HepG2 (cell line): ENCODE measurements around the gene PAIP2. TPM values are rescaled to one million over a fixed set of nuclear protein-coding genes. Genes with fewer than 3 reads are reported as not detected.

Experiments used
- FOXA3 ChIP-seq: IDR thresholded peaks from 2 replicates; pipeline ENCODE4 v1.6.1; 2016; ENCODE audit warnings: missing genetic modification reagents, missing compliant biosample characterization
- FOXM1 ChIP-seq: sonication (generic); formaldehyde crosslinking; IDR thresholded peaks from 2 replicates; pipeline ENCODE4 v1.5.0; 2020; ENCODE audit warnings: missing genetic modification reagents
- GTF2F1 ChIP-seq: fragments of 150-350 bp; IDR thresholded peaks from 2 replicates; pipeline ENCODE4 v1.6.1; 2014; ENCODE audit warnings: low read length
- MYNN ChIP-seq: sonication (generic); formaldehyde crosslinking; IDR thresholded peaks from 2 replicates; pipeline ENCODE4 v1.4.0; 2020; ENCODE audit warnings: mild to moderate bottlenecking, low read depth, missing genetic modification reagents
- NCOA2 ChIP-seq: sonication (generic); formaldehyde crosslinking; IDR thresholded peaks from 2 replicates; pipeline ENCODE4 v1.8.0; 2022; ENCODE audit warnings: inconsistent platforms
- NR2F2 ChIP-seq: IDR thresholded peaks from 2 replicates; pipeline ENCODE4 v1.6.1; 2012; ENCODE audit warnings: low read depth, inconsistent platforms, borderline replicate concordance
- NRL ChIP-seq: sonication (generic); formaldehyde crosslinking; IDR thresholded peaks from 2 replicates; pipeline ENCODE4 v1.5.0; 2020; ENCODE audit warnings: missing genetic modification reagents, mild to moderate bottlenecking, moderate library complexity, borderline replicate concordance
- TCF7L2 ChIP-seq: IDR thresholded peaks from 2 replicates; pipeline ENCODE4 v1.6.1; 2011; ENCODE audit warnings: mild to moderate bottlenecking, low read depth, low read length, moderate library complexity
- XRCC5 ChIP-seq: fragments of 200-400 bp; formaldehyde crosslinking; optimal IDR thresholded peaks from 2 replicates; pipeline ENCODE3; 2017; ENCODE audit warnings: mild to moderate bottlenecking, low read length
- ZBTB21 ChIP-seq: sonication (generic); formaldehyde crosslinking; IDR thresholded peaks from 2 replicates; pipeline ENCODE4 v1.4.0; 2020; ENCODE audit warnings: missing genetic modification reagents
- ZFP36 ChIP-seq: fragments of 150-350 bp; IDR thresholded peaks from 2 replicates; pipeline ENCODE4 v1.6.1; 2018; ENCODE audit warnings: borderline replicate concordance, low read length, low read depth; ENCODE audit not compliant: partially characterized antibody
- ZNF546 ChIP-seq: sonication (generic); formaldehyde crosslinking; conservative IDR thresholded peaks from 2 replicates; pipeline ENCODE4 v1.8.1; 2023; ENCODE audit warnings: mild to moderate bottlenecking, missing genetic modification reagents
- ZNF746 ChIP-seq: sonication (generic); formaldehyde crosslinking; IDR thresholded peaks from 2 replicates; pipeline ENCODE4 v1.8.0; 2022; ENCODE audit warnings: mild to moderate bottlenecking, missing genetic modification reagents
- ZSCAN31 ChIP-seq: sonication (generic); formaldehyde crosslinking; IDR thresholded peaks from 2 replicates; pipeline ENCODE4 v1.5.0; 2020; ENCODE audit warnings: low read depth, mild to moderate bottlenecking, missing genetic modification reagents
- polyA plus RNA-seq, 8 experiments: library from polyadenylated mRNA; depleted of rRNA in 3 of 8; stranded (reverse) in 7 of 8; unstranded in 1 of 8; fragments of >200 nt; fragmentation: Illumina TruSeq in 4 of 8; extraction: Trizol in 4 of 8; gene quantifications; 2 replicates each; pipeline versions ENCODE4 v1.2.1 to v1.2.3, GENCODE V29; 2011 to 2016; ENCODE audit warnings: low read depth in 4 of 8, missing spikeins in 1 of 8, mixed read lengths in 1 of 8; ENCODE audit not compliant: insufficient read depth in 1 of 8
- total RNA-seq, 5 experiments: library from RNA; depleted of rRNA; stranded (reverse); fragments of >200 nt; fragmentation: Illumina TruSeq; extraction: Trizol; gene quantifications; 2 replicates each; pipeline ENCODE4 v1.2.3, GENCODE V29; 2016; ENCODE audit warnings: low read depth in 1 of 5
- TF ChIP-seq, protein P1 (sequence below), 2 experiments: sonication (generic) in 1 of 2; formaldehyde crosslinking in 1 of 2; IDR thresholded peaks; 2 replicates each; pipeline versions ENCODE4 v1.6.1 to v1.9.0; 2014 to 2022; ENCODE audit warnings: antibody characterized with exemption in 1 of 2, borderline replicate concordance in 1 of 2, inconsistent platforms in 1 of 2, low read depth in 1 of 2, missing genetic modification reagents in 1 of 2
- TF ChIP-seq, protein P2 (sequence below): conservative IDR thresholded peaks from 2 replicates; pipeline ENCODE4 v1.6.1; 2018; ENCODE audit warnings: missing genetic modification reagents
- TF ChIP-seq, protein P3 (sequence below): sonication (generic); formaldehyde crosslinking; IDR thresholded peaks from 2 replicates; pipeline ENCODE4 v1.4.0; 2020; ENCODE audit warnings: missing genetic modification reagents; ENCODE audit errors: not compliant biosample characterization
- TF ChIP-seq, protein P4 (sequence below): sonication (generic); formaldehyde crosslinking; IDR thresholded peaks from 2 replicates; pipeline ENCODE4 v1.8.0; 2022; ENCODE audit warnings: missing genetic modification reagents, mild to moderate bottlenecking, borderline replicate concordance
- TF ChIP-seq, protein P5 (sequence below): sonication (generic); formaldehyde crosslinking; IDR thresholded peaks from 2 replicates; pipeline ENCODE4 v1.4.0; 2020; ENCODE audit warnings: low read depth, mild to moderate bottlenecking, missing genetic modification reagents

The PAIP2 gene
- total and polyA plus RNA-seq, 2 of the 13 experiments (the other 11 are each of a cell fraction or from before 2014, with no cell fraction given), result 61.5 to 76.3 TPM

DNA sequence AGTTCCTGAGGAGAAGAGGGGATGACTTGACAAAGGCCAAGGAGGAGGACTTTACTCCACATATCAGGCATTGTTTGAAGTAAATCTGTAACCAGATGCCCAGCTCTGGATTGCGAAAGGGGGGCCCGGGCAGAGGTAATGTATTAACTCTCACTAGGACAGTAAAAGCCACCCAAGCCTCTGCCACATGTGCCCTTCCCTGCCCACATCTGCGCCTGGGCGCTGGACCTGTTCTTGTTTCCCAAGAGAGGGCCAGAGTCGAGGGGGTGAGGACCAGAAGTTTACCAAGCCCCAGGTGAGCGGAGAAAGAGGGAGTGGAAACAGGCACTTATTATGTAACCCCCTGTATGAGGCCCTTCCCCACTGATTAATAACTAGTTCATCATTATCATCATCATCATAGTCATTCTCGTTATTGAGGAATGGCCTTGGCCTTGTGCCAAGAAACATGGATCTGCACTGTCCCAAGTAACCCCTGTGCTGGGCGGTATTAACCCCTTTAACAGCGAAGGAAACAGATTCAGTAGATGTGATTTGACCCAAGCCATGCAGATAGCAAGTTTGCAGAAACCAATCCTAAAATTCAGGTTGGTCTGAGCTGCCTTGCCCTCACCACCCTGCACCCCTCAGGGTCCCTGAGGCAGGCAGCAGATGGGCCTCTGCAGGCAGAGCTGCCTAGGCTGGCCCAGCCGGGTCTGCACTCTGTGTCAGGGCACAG, 41.8 kb downstream of the PAIP2 start, which contains the start of gene SLC23A1 (continued):
- TF ChIP-seq, protein P1, sequence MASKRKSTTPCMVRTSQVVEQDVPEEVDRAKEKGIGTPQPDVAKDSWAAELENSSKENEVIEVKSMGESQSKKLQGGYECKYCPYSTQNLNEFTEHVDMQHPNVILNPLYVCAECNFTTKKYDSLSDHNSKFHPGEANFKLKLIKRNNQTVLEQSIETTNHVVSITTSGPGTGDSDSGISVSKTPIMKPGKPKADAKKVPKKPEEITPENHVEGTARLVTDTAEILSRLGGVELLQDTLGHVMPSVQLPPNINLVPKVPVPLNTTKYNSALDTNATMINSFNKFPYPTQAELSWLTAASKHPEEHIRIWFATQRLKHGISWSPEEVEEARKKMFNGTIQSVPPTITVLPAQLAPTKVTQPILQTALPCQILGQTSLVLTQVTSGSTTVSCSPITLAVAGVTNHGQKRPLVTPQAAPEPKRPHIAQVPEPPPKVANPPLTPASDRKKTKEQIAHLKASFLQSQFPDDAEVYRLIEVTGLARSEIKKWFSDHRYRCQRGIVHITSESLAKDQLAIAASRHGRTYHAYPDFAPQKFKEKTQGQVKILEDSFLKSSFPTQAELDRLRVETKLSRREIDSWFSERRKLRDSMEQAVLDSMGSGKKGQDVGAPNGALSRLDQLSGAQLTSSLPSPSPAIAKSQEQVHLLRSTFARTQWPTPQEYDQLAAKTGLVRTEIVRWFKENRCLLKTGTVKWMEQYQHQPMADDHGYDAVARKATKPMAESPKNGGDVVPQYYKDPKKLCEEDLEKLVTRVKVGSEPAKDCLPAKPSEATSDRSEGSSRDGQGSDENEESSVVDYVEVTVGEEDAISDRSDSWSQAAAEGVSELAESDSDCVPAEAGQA (IDR thresholded peaks at IDR 0.05; ENCODE audit: low read depth), result no peak
- TF ChIP-seq, protein P1 (CRISPR knock-in tag; IDR thresholded peaks at IDR 0.05; ENCODE audit: borderline replicate concordance), result no peak
- TF ChIP-seq ZFP36 (no peak), FOXA3 (CRISPR knock-in tag) (no peak), NCOA2 (CRISPR knock-in tag) (no peak), GTF2F1 (no peak), TCF7L2 (no peak), XRCC5 (no peak), ZNF546 (CRISPR knock-in tag) (no peak), FOXM1 (CRISPR knock-in tag) (no peak), NRL (CRISPR knock-in tag) (no peak), NR2F2 (no peak), MYNN (CRISPR knock-in tag) (no peak), ZNF746 (CRISPR knock-in tag) (no peak), ZBTB21 (CRISPR knock-in tag) (no peak), ZSCAN31 (CRISPR knock-in tag) (0 out of 2 replicates have a peak, but pooled peaks have one; percentile 45)
- TF ChIP-seq, protein P2, sequence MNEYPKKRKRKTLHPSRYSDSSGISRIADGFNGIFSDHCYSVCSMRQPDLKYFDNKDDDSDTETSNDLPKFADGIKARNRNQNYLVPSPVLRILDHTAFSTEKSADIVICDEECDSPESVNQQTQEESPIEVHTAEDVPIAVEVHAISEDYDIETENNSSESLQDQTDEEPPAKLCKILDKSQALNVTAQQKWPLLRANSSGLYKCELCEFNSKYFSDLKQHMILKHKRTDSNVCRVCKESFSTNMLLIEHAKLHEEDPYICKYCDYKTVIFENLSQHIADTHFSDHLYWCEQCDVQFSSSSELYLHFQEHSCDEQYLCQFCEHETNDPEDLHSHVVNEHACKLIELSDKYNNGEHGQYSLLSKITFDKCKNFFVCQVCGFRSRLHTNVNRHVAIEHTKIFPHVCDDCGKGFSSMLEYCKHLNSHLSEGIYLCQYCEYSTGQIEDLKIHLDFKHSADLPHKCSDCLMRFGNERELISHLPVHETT, result no peak
- TF ChIP-seq, protein P3, sequence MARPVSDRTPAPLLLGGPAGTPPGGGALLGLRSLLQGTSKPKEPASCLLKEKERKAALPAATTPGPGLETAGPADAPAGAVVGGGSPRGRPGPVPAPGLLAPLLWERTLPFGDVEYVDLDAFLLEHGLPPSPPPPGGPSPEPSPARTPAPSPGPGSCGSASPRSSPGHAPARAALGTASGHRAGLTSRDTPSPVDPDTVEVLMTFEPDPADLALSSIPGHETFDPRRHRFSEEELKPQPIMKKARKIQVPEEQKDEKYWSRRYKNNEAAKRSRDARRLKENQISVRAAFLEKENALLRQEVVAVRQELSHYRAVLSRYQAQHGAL (CRISPR knock-in tag), result no peak
- TF ChIP-seq, protein P4, sequence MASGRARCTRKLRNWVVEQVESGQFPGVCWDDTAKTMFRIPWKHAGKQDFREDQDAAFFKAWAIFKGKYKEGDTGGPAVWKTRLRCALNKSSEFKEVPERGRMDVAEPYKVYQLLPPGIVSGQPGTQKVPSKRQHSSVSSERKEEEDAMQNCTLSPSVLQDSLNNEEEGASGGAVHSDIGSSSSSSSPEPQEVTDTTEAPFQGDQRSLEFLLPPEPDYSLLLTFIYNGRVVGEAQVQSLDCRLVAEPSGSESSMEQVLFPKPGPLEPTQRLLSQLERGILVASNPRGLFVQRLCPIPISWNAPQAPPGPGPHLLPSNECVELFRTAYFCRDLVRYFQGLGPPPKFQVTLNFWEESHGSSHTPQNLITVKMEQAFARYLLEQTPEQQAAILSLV (CRISPR knock-in tag), result no peak
- TF ChIP-seq, protein P5, sequence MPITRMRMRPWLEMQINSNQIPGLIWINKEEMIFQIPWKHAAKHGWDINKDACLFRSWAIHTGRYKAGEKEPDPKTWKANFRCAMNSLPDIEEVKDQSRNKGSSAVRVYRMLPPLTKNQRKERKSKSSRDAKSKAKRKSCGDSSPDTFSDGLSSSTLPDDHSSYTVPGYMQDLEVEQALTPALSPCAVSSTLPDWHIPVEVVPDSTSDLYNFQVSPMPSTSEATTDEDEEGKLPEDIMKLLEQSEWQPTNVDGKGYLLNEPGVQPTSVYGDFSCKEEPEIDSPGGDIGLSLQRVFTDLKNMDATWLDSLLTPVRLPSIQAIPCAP (CRISPR knock-in tag), result no peak
